Body of pancreas (tissue), 4 donors: Measurements from ENCODE around the gene MINDY3. TPM values are rescaled to one million over a fixed set of nuclear protein-coding genes. Genes with fewer than 3 reads are reported as not detected.
"Not testable (repeated sequence)": the region's sequence is repeated elsewhere in the genome, so short reads cannot be mapped to it uniquely, and the experiment has no call there.

Source experiments
- ATAC-seq: fragments of 150-250 bp; one replicate; pipeline ENCODE4 v1.9.1; 2016
- DNase-seq, 4 donors: peaks; one replicate each; pipeline ENCODE4 v3.0.0-alpha.2; 2019
- H3K27ac ChIP-seq, 4 donors: fragments of 200-600 bp; sonication (generic); 1 replicate in 3 of 4; 2 replicates in 1 of 4; pipeline versions ENCODE4 v1.5.1 to v1.6.1; 2016 to 2019; ENCODE audit warnings: mild to moderate bottlenecking in 1 of 4, mixed read lengths in 1 of 4, moderate library complexity in 1 of 4
- H3K27me3 ChIP-seq, 2 donors: fragments of 200-600 bp; sonication (generic); one replicate each; pipeline ENCODE4 v1.6.0; 2016; ENCODE audit warnings: mild to moderate bottlenecking in 1 of 2
- H3K36me3 ChIP-seq, 2 donors: fragments of 200-600 bp; sonication (generic); replicated peaks in 1 of 2; 2 replicates each; pipeline ENCODE4 v1.5.1; 2016; ENCODE audit warnings: low read depth in 2 of 2; ENCODE audit not compliant: insufficient read depth in 1 of 2
- H3K4me1 ChIP-seq: fragments of 200-600 bp; sonication (generic); one replicate; pipeline ENCODE4 v1.6.0; 2016
- H3K4me3 ChIP-seq, 2 donors: fragments of 200-600 bp; sonication (generic); 1 replicate in 1 of 2; 2 replicates in 1 of 2; pipeline ENCODE4 v1.5.1; 2016 to 2019
- H3K9me3 ChIP-seq, 3 donors: fragments of 200-600 bp; sonication (generic); 1 replicate in 2 of 3; 2 replicates in 1 of 3; pipeline ENCODE4 v1.5.1; 2016
- CTCF ChIP-seq, 7 experiments: fragments of 450-650 bp in 4 of 7; fragments of 200-600 bp in 3 of 7; sonication (generic) in 3 of 7; IDR thresholded peaks; one replicate each; pipeline ENCODE4 v1.5.1; 2016 to 2019; ENCODE audit warnings: antibody characterized with exemption in 7 of 7
- POLR2A ChIP-seq, 3 donors: fragments of 450-650 bp; IDR thresholded peaks; one replicate each; pipeline ENCODE4 v1.6.1; 2016; ENCODE audit warnings: antibody characterized with exemption in 3 of 3, mild to moderate bottlenecking in 2 of 3
- WGBS, 2 donors: methylation state at CpG; one replicate each; pipeline ENCODE4 v1.1.5; 2017; 5-methylcytosine and 5-hydroxymethylcytosine counted together
- intact Hi-C: fragments of 100-400 bp; cut with DNase I; formaldehyde crosslinking; loops from one replicate; pipeline ENCODE4 v1.15.1; 2023
- total RNA-seq, 2 donors: library from RNA; depleted of rRNA; stranded (reverse); fragments of >200 nt; gene quantifications; one replicate each; pipeline ENCODE4 v1.1.0, GENCODE V29; 2016

The MINDY3 gene
- total RNA-seq, 2 donors from 2014 or later = 15.6 to 22.1 TPM

- 31 to 35% methylated on average over 6 to 14 of the region's 14 CpGs for WGBS, 2 donors
- intact Hi-C loops = no loop called here
- no peaks in the 10 kb centered on the region for H3K27me3 ChIP-seq
- DNase-seq (peak in 1 of 4 donors; percentile 32), ATAC-seq (no peak)
- H3K4me3 ChIP-seq = no peak overlapping the region
- H3K4me1 ChIP-seq = no peaks in the 10 kb centered on the region
- H3K36me3 ChIP-seq = no peaks in the 10 kb centered on the region
- no peak overlapping the region for H3K27ac ChIP-seq
- TF ChIP-seq POLR2A (IDR thresholded peaks at IDR 0.05) (no peak), CTCF (IDR thresholded peaks at IDR 0.05) (no peak)
- no peaks in the 10 kb centered on the region for H3K9me3 ChIP-seq
These were observed 17.7 kb upstream of the MINDY3 start for GRCh38 chr10:15877836-15878576.

- WGBS, 2 donors = 47 to 48% methylated on average over 4 of the region's 4 CpGs
- H3K4me3 ChIP-seq, H3K27ac ChIP-seq, H3K9me3 ChIP-seq, H3K36me3 ChIP-seq, ATAC-seq, H3K4me1 ChIP-seq, H3K27me3 ChIP-seq, DNase-seq, intact Hi-C loops: not testable (repeated sequence)
These were observed 16.0 kb upstream of the MINDY3 start for GRCh38 chr10:15876274-15876673.

GRCh38 chr10:15872645-15873044, 12.3 kb upstream of the MINDY3 start:
- H3K36me3 ChIP-seq, H3K4me3 ChIP-seq, H3K27me3 ChIP-seq, H3K4me1 ChIP-seq, H3K9me3 ChIP-seq, intact Hi-C loops, DNase-seq, ATAC-seq, H3K27ac ChIP-seq: not testable (repeated sequence)
- WGBS, 2 donors = 83 to 86% methylated on average over 4 of the region's 4 CpGs

- Histone ChIP-seq H3K4me1 (no peaks in the 10 kb centered on the region), H3K36me3 (no peaks in the 10 kb centered on the region), H3K27ac (no peak overlapping the region), H3K9me3 (no peaks in the 10 kb centered on the region), H3K27me3 (no peaks in the 10 kb centered on the region), H3K4me3 (no peak overlapping the region)
- DNase-seq = no peak
- intact Hi-C loops = no loop called here
- TF ChIP-seq POLR2A (IDR thresholded peaks at IDR 0.05) (no peak), CTCF (IDR thresholded peaks at IDR 0.05) (no peak)
- WGBS, 2 donors = 41 to 62% methylated on average over 1 of the region's 1 CpG
- ATAC-seq = no peak
These were observed 11.5 kb upstream of the MINDY3 start for GRCh38 chr10:15871823-15872222.

- no peaks in the 10 kb centered on the region for H3K4me1 ChIP-seq
- H3K27ac ChIP-seq = no peak overlapping the region
- intact Hi-C loops = no loop called here
- ATAC-seq (no peak), DNase-seq (no peak)
- no peaks in the 10 kb centered on the region for H3K9me3 ChIP-seq
- TF ChIP-seq CTCF (IDR thresholded peaks at IDR 0.05) (no peak), POLR2A (IDR thresholded peaks at IDR 0.05) (no peak)
- no peaks in the 10 kb centered on the region for H3K36me3 ChIP-seq
- no peak overlapping the region for H3K4me3 ChIP-seq
- H3K27me3 ChIP-seq = no peaks in the 10 kb centered on the region
These were observed 9.6 kb upstream of the MINDY3 start for GRCh38 chr10:15869935-15870334.

GRCh38 chr10:15868006-15868405, 7.7 kb upstream of the MINDY3 start:
- intact Hi-C loops = no loop called here
- WGBS, 2 donors = 26 to 50% methylated on average over 5 of the region's 5 CpGs
- ATAC-seq (no peak), DNase-seq (no peak)
- H3K36me3 ChIP-seq = no peaks in the 10 kb centered on the region
- H3K27ac ChIP-seq = no peak overlapping the region
- no peaks in the 10 kb centered on the region for H3K9me3 ChIP-seq
- TF ChIP-seq POLR2A (IDR thresholded peaks at IDR 0.05) (no peak), CTCF (IDR thresholded peaks at IDR 0.05) (no peak)
- H3K27me3 ChIP-seq = no peaks in the 10 kb centered on the region
- no peaks in the 10 kb centered on the region for H3K4me1 ChIP-seq
- H3K4me3 ChIP-seq = no peak overlapping the region
